HG03558 (cell line): ENCODE measurements around the gene LTA4H.

Experiments used
- ATAC-seq: cut with Tn5 transposase; IDR thresholded peaks from one replicate; pipeline ENCODE4 v1.9.1; 2021; ENCODE audit warnings: moderate number of reproducible peaks; ENCODE audit not compliant: unreplicated experiment; ENCODE audit errors: extremely low read depth

LTA4H gene

DNA sequence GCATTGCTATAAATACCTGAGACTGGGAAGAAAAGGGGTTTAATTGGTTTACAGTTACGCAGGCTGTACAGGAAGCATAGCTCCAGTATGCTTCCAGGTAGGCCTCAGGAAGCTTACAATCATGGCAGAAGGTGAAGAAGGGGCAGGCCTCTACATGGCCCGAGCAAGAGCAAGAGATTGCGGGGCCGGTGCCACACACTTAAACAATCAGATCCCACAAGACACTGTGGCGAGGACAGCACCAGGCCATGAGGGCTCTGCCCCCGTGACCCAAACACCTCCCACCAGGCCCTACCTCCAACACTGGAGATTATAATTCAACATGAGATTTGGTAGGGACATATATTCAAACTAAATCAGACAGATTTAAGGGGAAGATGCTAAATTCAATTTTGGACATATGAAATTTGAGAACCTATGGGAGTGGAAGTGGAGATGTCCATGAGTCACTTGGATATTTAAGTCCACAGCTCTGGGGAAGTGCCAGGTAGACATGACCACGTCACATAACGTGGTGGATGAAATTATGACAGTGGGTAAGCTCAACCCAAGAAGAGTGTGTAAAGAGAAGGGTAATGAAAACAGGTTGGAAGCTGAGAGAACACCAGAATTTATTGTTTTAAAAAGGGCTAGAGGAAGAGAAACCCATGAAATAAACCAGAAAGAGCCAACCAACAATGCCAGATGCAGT, 1.5 kb upstream of the LTA4H start:
- ATAC-seq, result no peak

DNA sequence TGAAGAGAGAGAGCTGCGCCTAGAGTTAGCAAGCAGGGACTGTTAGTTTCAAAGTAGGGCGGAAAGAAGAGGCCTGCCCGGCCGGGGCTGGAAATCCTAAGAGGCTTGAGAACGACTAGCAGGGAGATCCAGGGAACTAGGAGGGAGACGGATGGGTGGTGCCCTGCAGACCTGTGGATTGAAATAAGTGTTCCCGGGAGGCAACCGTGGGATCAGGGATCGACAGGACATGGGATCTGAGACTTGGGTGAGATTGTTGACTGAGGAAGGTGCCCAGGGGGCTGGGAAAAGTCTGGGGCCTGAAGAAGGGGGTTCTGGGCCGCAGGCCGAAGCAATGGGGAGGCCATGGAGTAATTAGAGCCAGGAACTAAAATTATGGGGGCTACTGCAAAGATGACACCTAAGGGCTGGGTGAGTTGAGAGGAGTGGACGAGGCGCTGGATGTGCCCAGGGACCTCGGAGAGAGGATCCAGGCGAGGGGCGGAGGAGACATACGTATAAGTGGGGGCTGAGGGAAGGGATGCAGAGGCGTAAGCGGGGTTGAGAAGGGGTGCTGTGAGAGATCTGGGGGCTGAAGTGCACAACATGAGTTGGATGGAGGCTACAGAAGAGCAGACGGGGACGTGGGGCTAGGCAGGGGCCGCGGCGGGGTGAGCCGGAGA, 635 bp downstream of the LTA4H start:
- no peak for ATAC-seq

GRCh38 chr12:96033549-96034389, 1.6 kb downstream of the LTA4H start:
- ATAC-seq, result no peak

DNA sequence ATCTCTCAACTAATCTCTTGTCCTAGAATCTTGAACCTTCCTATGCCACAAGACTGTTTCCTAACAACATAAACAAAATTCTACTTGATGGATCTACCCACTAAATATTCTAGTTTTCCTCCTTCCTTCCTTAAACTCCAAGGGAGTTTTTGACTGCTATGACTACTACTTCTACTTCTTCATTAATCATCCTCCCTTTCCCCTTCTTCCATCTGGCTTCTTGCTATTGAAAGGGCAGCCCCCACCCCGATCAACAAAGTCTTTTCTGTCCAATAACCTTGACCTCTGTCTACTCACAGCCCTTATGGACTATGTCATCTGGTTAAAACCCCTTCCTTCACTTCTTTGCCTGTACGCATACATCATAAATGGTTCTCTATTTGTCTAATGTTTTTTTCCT, 5.6 kb downstream of the LTA4H start:
- no peak for ATAC-seq

- no peak for ATAC-seq
These were observed 6.8 kb downstream of the LTA4H start for GRCh38 chr12:96028538-96028937.

GRCh38 chr12:96026331-96026730, 9.1 kb downstream of the LTA4H start:
- ATAC-seq, result no peak

- ATAC-seq, result no peak
These were observed 9.9 kb downstream of the LTA4H start for GRCh38 chr12:96025518-96025917.

DNA sequence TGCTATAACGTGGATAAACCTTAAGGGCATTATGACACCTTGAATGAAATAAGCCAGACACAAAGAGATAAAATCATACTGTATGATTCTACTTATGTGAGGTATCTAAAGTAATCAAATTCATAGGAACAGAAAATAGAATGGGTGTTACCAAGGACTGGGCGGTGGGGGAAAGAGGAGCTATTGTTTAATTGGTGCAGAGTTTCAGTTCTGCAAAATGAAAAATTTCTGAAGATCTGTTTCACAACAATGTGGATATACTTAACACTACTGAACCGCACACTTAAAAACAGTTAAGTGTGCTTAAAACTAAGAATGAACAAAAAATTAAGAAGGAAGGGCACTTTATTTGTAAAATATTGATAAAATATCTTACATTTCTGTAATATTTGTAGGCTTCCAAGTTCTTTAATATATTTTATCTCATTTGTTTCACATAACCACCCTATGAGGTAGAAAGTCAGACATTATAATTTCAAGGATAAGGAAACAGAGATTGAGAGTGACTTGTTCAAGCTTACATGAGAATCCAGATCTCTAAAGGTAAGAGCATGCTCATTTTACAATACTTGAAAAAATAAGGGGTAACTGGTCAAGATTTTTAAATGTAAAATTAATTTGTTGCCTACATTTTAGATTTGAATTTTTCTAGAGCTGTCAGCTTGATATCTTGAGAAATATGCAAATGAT, 14.9 kb downstream of the LTA4H start:
- ATAC-seq, result peak; percentile 88

- no peak for ATAC-seq
These were observed 19.7 kb downstream of the LTA4H start for GRCh38 chr12:96015672-96016071.

DNA sequence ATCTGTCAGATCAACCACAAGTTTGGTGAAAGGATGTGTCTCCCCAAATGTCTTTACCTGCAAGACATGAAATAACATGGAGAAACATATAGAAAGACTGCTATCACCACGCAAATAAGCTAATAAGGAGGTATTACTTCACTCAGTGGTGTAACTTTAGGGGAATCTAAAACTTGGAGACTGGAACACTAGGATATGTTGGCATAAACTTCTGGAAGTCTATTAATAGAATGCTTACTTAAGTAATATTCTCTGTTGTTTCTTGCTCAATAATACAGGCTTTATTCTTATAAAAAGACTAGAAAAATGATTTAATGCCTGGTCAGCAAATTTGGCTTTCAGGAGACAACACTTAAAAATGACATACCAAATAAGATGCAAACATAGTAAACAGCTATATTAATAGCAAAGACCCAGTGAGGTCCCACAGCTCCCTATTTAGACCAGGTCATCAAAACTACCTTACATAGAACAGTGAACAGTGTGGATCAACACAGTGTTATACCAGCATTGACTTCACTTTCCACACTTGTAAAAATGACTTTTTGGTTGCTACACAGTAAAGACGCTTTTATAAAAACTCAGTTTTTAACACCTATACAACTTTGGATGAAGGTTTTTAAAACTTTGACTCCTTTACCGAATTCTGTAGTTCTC, 20.3 kb downstream of the LTA4H start:
- ATAC-seq, result no peak

GRCh38 chr12:96007729-96008128, 27.7 kb downstream of the LTA4H start:
- no peak for ATAC-seq

DNA sequence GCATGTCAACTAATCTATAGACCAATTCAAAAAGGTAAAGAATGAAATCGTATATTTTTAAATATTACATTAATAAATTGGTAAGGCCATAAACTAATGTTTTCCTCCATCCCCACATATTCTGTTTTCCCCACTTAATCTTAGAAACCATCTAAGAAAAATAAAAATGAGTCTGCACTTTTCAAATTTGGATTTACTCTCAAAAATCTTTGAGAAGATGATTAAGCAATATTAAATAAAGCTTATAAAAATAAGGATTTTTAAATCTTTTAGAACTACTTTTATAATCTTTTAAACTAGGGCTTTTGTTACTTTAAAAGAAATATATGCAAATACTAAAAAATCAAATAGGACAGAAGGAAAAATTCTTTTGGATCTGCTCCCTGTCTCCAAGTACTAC, 28.7 kb downstream of the LTA4H start:
- ATAC-seq, result no peak

- no peak for ATAC-seq
These were observed 34.5 kb downstream of the LTA4H start for GRCh38 chr12:96000858-96001257.

GRCh38 chr12:95999484-95999883, 35.9 kb downstream of the LTA4H start:
- no peak for ATAC-seq

DNA sequence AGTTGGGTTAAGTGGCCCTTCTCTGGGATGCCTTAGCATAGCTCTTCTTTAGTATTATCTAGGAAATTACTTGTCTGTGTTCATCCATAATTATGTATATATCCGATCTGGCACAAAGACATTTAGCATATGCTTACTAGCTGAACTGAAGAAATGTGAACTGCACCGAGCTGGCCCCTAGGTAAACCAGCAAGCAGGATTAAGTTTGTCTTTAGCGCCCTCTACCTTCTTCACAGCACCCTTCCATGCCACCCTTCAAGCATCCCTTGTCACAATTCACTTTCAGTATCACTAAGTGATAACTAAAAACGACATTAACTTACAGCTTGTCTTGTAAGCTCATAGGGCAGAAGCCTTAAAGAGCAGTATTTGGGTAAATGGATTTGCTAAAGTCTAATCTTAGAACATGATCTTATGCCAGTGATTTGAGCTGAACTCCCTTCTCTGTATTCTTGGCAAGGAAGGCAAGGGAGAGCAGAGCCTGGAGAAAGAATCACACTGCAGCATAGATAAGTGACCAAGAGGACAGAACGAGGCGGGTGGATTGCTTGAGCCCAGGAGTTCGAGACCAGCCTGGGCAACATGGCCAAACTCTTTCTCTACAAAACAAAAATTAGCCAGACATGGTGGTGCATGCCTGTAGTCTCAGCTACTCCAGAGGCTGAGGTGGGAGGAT, 36.6 kb downstream of the LTA4H start:
- peak; percentile 78 for ATAC-seq

DNA sequence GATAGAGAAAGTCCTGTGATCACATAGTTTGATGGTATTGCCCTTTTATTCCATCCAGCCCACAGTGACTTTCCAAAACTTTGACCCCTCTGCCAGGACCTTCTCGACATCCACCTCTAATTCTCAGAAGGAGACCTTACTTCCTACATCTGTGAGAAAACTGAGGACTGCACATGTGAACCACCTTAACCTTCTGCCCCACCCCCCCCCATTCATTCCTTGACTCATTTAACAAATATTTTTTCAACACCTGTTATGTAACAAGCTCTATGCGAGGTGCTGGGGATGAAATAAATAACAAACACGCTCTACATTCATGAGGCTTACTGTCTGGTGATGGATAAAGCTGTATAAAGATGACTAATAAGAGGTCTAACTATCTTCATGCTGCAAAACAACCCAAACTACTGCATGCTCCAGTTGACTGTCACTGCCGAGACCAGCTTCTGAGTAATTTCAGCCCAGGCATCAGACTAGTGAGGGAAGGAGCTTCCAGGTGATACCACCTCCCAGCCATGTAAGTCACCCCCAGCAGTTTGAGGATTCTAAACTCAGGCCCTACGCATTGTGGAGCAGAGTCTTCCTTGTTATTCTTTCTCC, 37.4 kb downstream of the LTA4H start:
- ATAC-seq, result no peak

DNA sequence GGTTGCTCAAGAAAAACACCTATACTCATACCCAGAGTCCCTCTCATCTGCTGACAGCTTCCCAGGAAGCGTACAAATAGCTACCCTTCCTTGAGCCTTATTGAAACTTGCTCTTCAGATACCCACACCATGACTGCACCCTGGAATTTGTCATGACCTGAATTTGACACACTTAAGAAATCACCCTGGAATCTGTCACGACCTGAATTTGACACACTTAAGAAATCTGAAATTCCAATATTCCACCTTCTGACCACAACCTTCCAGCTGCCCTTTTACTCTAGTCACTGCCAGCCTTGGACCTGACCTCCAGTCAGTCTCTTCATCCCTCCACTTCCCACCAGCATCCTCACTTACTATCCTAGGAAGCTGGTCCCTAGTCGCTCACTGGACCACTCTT, 38.1 kb downstream of the LTA4H start:
- ATAC-seq, result no peak

GRCh38 chr12:95996034-95996658, 39.2 kb downstream of the LTA4H start, which contains the start of gene HAL:
Gene HAL, minus strand, starts transcription at chr12:95996344. Its CDS starts 434 bp downstream, at chr12:95995910.
- no peak for ATAC-seq
